Fibroblast of skin of left biceps (primary cell): ENCODE measurements around the gene ZNF12.

Experiments
- DNase-seq, 2 experiments: peaks; one replicate each; pipeline ENCODE4 v3.0.0-alpha.2; 2013; ENCODE audit warnings: low read depth in 2 of 2

The ZNF12 gene

DNA sequence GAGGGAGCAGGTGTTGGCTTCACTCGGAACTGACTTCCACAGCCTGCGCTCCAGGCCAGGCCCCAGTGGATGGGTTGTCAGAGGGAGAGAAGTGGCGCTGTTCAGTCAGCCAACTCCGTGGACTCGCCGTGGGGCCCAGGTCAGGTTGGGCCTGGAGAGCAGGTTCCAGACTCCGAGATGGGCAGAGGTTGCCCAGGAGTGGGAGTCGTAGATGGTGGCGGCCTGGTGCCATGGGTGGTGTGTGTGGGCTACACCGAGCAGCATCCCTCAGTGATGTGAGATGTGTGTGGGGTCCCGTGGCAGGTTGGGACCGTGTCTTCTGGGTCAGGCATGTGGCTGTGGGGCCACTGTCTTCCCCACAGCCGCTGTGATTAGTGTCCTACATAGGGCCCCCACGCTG lies 59.2 kb downstream of the ZNF12 start:
- DNase-seq, result no peak

DNA sequence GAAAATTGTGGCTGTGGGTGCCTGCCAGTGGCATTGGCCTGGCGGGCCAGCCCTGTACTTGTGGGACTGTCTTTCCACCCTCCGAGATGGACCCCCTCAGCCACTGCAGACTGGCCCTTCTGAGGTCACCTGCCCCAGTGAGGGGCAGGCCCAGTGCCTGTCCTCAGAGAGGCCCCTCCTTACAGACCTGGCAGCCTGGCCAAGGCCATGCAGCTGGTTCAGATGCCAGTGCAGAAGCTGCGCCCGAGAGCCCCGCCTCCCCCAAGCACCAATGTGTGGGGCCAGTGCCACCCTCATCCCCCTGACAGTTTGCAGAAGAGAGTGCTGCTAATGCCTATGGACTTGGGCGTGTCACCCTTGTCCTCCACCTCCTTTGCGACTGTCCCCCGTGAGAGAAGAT lies 59.7 kb downstream of the ZNF12 start:
- no peak for DNase-seq

DNA sequence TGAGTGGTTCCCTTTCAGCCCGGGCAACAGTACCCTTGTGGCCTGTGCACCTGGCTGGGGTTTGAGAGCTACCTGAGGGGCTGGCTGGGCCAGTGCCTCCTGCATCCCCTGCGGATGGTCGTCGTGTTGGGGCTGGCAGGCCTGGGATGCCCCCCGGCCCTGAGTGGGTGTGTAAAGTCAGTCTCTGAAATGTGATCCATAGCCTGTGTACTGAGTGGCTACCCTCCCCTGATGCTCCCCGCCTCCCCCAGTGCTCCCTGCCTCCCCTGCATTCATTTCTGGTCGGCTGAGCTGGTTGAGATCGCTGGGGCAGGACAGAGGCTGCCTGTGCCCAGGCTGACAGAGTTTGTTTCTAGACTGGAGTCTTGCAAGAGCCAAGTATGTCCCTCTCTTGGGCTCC lies 60.3 kb downstream of the ZNF12 start:
- no peak for DNase-seq

DNA sequence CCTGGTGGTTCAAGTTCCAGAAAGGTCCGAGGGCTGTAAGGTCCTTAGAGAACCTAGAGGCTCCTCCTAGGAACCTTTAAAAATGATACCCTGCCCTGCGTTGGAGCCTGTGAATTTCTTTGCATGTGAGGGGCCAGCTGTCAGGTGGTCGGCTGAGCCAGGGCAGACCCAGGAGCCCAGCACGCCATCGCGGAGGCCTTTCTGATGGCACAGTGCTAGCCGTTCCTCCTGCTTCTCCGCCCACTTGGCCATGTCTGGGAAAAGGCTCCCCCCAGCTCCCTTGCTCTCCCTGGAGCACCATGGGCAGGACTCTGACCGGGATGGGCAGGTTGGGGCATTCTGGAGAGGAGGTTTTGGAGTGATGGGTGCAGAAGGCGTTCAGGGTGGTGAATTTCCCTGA lies 62.0 kb downstream of the ZNF12 start:
- no peak for DNase-seq

DNA sequence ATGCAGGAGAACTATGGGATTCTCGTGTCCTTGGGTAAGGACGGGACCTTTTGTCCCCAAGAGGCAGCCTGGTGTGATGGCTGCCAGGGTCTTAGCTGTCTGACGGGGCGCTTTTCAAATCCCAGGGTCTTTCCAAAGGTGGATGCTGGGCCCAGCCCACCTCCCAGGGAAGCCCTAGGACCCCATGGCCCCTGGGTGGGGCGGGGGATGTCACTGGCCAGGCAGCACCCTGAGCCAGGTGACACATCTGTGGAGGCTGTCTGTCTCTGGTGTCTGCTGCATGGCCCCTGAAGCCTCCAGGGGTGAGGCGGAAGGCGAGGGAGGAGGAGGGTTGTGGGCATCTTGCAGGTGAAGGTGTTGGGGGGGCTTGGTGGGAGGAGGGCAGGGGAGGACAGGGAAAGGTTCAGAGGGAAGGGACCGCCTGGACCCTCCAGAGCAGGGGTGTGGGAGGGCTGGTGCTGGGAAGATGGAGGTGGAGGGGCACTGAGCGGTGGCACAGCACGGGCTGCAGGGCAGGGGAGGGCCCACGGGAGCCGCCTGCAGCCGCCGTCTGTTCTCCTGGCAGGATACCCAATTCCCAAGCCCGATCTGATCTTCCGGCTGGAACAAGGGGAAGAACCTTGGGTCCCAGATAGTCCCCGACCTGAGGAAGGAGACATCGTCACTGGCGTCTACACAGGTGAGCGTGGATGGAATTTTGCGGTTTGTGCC lies 62.7 kb downstream of the ZNF12 start:
- no peak for DNase-seq

DNA sequence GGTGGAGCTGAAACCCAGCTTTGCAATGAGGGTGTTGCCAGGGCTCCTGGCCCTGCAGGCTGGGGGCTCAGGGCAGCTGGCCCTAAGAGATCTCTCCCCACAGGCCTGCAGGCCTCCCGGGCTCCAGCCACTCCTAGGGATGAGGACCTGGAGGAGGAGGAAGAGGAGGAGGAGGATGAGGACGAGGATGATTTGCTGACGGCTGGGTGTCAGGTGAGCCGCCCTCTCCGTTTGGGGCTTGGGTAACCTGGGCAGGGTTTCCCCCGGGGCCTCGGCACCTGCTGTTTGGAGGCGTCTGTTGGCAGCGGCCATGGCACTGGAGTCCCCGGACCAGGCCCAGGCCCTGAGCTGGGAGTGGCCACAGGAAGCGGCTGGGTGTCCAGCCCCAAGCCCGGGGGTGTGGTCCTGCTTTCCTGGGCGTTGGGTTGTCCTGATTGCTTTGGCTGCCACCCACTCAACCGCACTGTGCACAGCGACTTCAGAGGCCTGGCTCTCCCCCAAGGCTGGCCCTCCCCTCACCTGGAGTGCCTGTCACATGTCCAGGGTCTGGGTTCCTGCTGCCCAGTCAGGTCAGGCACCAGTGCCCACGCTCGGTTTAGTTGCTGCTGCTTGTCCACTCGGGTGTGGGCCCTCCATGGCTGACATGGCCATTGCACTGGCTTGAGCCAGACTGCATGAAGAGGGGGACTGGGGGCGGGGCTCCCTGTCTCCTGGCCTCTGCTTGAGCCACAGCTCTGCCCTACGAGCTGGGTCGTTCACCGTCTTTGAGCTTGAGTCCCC lies 63.7 kb downstream of the ZNF12 start:
- no peak for DNase-seq

DNA sequence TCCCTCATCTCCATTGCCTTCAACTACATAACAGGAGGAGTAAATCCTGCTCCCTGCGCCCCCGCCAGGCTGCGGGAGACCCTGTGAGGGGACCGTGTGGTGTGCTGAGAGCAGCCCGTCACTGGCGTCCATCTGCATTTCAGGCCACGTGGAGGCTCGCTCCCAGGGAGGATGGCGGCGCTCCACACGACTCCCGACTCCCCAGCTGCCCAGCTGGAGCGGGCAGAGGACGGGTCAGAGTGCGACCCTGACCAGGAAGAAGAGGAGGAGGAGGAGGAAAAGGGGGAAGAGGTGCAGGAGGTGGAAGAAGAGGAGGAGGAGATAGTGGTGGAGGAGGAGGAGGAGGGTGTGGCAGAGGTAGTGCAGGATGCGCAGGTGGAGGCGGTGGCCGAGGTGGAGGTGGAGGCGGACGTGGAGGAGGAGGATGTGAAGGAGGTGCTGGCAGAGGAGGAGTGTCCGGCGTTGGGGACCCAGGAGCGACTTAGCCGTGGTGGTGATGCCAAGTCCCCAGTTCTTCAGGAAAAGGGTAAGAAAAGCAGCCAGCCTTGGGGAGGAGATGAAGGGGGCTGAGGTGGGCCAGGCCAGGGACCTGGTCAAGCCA lies 64.4 kb downstream of the ZNF12 start:
- no peak for DNase-seq

DNA sequence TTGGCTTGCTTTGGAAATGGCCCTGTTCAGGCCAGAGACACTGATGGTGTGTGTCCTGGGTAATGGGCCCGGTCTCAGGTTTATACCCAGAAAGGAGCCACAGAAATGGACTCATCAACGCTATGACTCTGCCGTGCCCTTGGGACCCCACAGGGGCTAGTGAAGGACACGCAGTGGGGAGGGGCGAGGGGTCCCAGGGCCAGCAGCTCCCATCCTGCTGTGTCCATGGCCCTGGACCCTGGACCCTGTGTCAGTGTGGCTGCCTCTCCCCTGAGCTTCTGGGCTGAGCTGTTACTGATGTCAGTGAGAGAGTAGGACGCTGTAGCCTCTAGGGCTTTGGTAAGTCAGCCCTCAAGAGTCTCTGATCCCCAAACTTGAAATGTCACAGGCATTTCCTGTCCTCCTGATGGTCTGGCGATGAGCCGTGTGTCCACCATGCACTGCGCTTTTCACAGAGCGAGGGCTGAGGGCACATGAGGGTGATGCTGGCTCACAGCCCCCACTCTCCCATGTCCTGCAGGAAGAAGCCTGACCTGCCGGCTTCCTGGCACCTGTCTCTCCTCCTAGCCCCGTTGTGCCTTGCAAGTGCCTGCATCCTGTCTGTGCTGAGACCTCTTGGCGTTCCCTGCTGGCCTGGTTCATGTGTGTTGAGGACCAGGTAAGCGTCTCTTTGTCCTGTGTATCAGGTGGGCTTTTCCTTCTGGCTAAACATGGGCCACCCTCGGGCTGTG lies 65.3 kb downstream of the ZNF12 start:
- no peak for DNase-seq

DNA sequence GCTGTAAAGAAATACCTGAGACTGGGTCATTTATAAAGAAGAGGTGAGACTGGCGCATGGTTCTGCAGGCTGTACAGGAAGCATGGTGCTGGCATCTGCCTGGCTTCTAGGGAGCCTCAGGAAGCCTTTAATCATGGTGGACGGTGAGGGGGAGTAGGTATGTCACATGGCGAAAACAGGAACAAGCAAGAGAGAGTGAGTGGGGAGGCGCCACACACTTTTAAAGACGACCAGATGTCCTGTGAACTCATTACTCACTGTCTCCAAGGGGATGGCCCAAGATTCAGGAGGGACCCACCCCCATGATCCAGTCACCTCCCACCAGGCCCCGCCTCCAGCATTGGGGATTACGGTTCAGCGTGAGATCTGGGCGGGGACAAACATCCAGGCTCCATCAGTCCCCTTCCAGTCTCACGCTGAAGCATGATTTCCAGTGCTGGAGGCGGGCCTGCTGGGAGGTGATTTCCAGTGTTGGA lies 66.5 kb downstream of the ZNF12 start:
- DNase-seq, result no peak

DNA sequence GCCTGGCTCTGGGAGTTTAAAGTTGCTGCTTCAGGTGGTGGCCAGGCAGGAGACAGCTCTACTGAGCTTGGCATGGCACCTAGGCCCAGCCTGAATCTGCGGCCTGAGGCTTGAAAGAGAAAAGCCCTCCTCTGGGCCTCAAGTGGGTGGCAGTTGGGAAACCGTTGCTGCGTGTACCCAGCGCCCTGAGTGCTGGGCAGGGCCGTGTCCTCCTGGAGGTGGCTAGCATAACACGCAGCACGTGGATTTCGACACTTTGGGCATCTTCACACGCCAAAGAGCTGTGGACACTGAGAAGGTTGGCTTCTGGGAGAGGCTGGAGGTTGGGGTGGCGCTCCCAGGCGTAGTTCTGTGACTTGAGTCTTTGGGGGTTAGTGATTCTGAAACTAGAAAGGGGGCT lies 67.1 kb downstream of the ZNF12 start:
- DNase-seq, result no peak

DNA sequence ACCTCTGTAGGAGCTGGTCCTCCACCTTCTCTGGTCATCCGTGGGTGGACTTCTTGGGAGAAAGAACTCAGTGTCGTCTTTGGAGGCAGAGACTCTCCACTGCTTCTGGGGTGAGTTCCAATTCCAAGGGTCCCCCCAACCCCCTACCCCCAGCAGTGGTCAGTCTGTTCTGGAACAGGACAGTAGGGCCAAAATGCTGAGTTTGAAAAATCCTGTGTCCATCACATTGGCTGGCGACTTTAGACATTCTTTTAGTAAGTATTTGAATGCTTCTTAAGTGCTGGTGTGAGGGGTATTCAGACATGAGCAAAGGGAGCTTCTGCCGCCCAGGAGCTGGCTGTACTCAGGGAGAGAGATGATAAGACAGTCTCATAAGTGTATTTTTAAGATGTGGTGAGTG lies 67.7 kb downstream of the ZNF12 start:
- DNase-seq, result no peak
